HEK293T (cell line): Measurements from ENCODE around the gene RIPK3.

Source experiments
- BHLHE40 ChIP-seq: fragments of 450-650 bp; IDR thresholded peaks from 2 replicates; pipeline ENCODE4 v1.6.1; 2016; ENCODE audit warnings: mild to moderate bottlenecking, moderate library complexity, borderline replicate concordance
- ELF4 ChIP-seq: fragments of 450-650 bp; IDR thresholded peaks from 2 replicates; pipeline ENCODE4 v1.6.1; 2017; ENCODE audit warnings: antibody characterized with exemption
- FOXA1 ChIP-seq: fragments of 450-650 bp; IDR thresholded peaks from 2 replicates; pipeline ENCODE4 v1.6.1; 2016; ENCODE audit warnings: mild to moderate bottlenecking
- FOXK2 ChIP-seq: fragments of 450-650 bp; IDR thresholded peaks from 2 replicates; pipeline ENCODE4 v1.6.1; 2016; ENCODE audit warnings: mild to moderate bottlenecking
- FOXM1 ChIP-seq: fragments of 450-650 bp; IDR thresholded peaks from 2 replicates; pipeline ENCODE4 v1.6.1; 2017; ENCODE audit warnings: mild to moderate bottlenecking, borderline replicate concordance
- HDGF ChIP-seq: fragments of 450-650 bp; IDR thresholded peaks from 2 replicates; pipeline ENCODE4 v1.6.1; 2017; ENCODE audit warnings: antibody characterized with exemption, borderline replicate concordance
- L3MBTL2 ChIP-seq: fragments of 450-650 bp; conservative IDR thresholded peaks from 2 replicates; pipeline ENCODE4 v1.6.1; 2016; ENCODE audit warnings: mild to moderate bottlenecking
- LEF1 ChIP-seq: fragments of 450-650 bp; IDR thresholded peaks from 2 replicates; pipeline ENCODE4 v1.6.1; 2017; ENCODE audit warnings: mild to moderate bottlenecking, borderline replicate concordance
- NFRKB ChIP-seq: fragments of 450-650 bp; IDR thresholded peaks from 2 replicates; pipeline ENCODE4 v1.6.1; 2016; ENCODE audit warnings: mild to moderate bottlenecking, moderate library complexity
- SP1 ChIP-seq: fragments of 450-650 bp; IDR thresholded peaks from 2 replicates; pipeline ENCODE4 v1.6.1; 2017
- SUZ12 ChIP-seq: fragments of 450-650 bp; IDR thresholded peaks from 2 replicates; pipeline ENCODE4 v1.6.1; 2016; ENCODE audit warnings: mild to moderate bottlenecking
- TARDBP ChIP-seq: fragments of 450-650 bp; IDR thresholded peaks from 2 replicates; pipeline ENCODE4 v1.6.1; 2016
- ZNF384 ChIP-seq: fragments of 450-650 bp; IDR thresholded peaks from 2 replicates; pipeline ENCODE4 v1.6.1; 2016

- TF ChIP-seq SP1 (no peak), HDGF (no peak), ZNF384 (no peak), ELF4 (no peak), FOXK2 (no peak), BHLHE40 (no peak), TARDBP (no peak), FOXA1 (no peak), NFRKB (no peak), LEF1 (no peak), SUZ12 (no peak), L3MBTL2 (no peak), FOXM1 (no peak)
These were observed 2.0 kb downstream of the RIPK3 start for GRCh38 chr14:24337824-24338175.
